Glomerular visceral epithelial cell (primary cell): ENCODE results near the gene IGSF21.

Experiments used
- DNase-seq: peaks from one replicate; pipeline ENCODE4 v3.0.0-alpha.2; 2016; ENCODE audit errors: extremely low spot score

Gene IGSF21

GRCh38 chr1:18094096-18094495 lies 13.5 kb upstream of the IGSF21 start:
- DNase-seq: no peak

GRCh38 chr1:18097206-18097605 lies 10.4 kb upstream of the IGSF21 start:
- no peak for DNase-seq

- no peak for DNase-seq
Observed at GRCh38 chr1:18099026-18099425, 8.6 kb upstream of the IGSF21 start.

- no peak for DNase-seq
Observed at GRCh38 chr1:18100060-18100459, 7.5 kb upstream of the IGSF21 start.

- DNase-seq: peak; percentile 49
Observed at GRCh38 chr1:18100491-18101063, 7.0 kb upstream of the IGSF21 start.

GRCh38 chr1:18101508-18101907 lies 6.1 kb upstream of the IGSF21 start:
- no peak for DNase-seq

GRCh38 chr1:18103788-18104421 lies 3.7 kb upstream of the IGSF21 start:
- DNase-seq: no peak

GRCh38 chr1:18104546-18105100 lies 3.0 kb upstream of the IGSF21 start:
- DNase-seq: no peak

- no peak for DNase-seq
Observed at GRCh38 chr1:18105196-18105595, 2.4 kb upstream of the IGSF21 start.

- no peak for DNase-seq
Observed at GRCh38 chr1:18108299-18109057, 880 bp downstream of the IGSF21 start.

- DNase-seq: no peak
Observed at GRCh38 chr1:18109058-18109755, 1.6 kb downstream of the IGSF21 start.

GRCh38 chr1:18109756-18110597 lies 2.4 kb downstream of the IGSF21 start:
- DNase-seq: no peak

- DNase-seq: no peak
Observed at GRCh38 chr1:18110598-18110939, 3.0 kb downstream of the IGSF21 start.

GRCh38 chr1:18110968-18111367 lies 3.4 kb downstream of the IGSF21 start:
- DNase-seq: no peak

GRCh38 chr1:18111605-18112297 lies 4.2 kb downstream of the IGSF21 start:
- DNase-seq: no peak

GRCh38 chr1:18112611-18113010 lies 5.0 kb downstream of the IGSF21 start:
- no peak for DNase-seq

GRCh38 chr1:18114726-18115410 lies 7.3 kb downstream of the IGSF21 start:
- no peak for DNase-seq

GRCh38 chr1:18116777-18117176 lies 9.2 kb downstream of the IGSF21 start:
- DNase-seq: no peak

GRCh38 chr1:18118078-18118477 lies 10.5 kb downstream of the IGSF21 start:
- DNase-seq: no peak

GRCh38 chr1:18118491-18118890 lies 10.9 kb downstream of the IGSF21 start:
- no peak for DNase-seq
